HG03378 (cell line): ENCODE results near the gene ZNF648.
"Not testable (repeated sequence)": the region's sequence is repeated elsewhere in the genome, so short reads cannot be mapped to it uniquely, and the experiment has no call there.

Source experiments
- ATAC-seq: cut with Tn5 transposase; IDR thresholded peaks from one replicate; pipeline ENCODE4 v1.9.1; 2021; ENCODE audit warnings: mild to moderate bottlenecking, moderate library complexity; ENCODE audit not compliant: unreplicated experiment

Gene ZNF648

DNA sequence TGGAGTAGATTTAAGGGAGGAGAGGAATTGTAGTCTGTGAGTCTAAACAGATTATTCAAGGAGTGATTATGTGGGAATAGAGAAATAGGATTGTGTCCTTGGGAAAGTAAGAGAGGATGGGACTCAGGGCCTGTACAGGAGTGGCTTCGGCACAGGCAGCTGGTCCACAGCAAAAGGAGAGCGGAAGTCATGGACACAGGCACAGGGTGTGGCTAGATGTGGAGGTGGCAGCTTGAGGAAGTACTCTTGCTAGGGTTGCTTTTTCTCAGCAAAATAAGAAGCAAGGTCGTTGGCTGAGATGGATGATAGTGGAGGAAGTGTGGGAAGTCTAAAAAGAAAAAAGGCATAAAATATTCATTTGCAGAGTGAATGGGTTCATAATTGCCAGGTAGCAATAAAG is 18.5 kb upstream of the ZNF648 start:
- no peak for ATAC-seq

DNA sequence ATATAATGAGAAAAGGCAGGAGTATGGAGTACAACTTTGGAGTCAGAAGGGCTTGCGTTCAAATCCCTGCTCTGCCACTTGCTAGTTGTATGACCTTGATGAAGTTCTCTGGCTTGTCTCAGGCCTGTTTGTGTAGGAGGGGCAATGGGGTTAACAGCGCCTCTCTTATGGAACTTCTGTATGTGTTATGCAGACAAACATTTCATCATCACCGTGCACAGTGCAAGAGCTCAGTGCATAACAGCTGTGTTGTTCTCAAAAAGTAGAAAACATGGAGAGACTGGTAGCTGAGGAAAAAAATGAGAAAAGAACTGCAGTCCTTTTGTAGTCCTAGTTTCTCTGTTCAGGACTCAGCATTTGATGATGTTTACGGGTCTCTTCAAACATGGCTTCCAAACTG is 10.4 kb upstream of the ZNF648 start:
- ATAC-seq: no peak

DNA sequence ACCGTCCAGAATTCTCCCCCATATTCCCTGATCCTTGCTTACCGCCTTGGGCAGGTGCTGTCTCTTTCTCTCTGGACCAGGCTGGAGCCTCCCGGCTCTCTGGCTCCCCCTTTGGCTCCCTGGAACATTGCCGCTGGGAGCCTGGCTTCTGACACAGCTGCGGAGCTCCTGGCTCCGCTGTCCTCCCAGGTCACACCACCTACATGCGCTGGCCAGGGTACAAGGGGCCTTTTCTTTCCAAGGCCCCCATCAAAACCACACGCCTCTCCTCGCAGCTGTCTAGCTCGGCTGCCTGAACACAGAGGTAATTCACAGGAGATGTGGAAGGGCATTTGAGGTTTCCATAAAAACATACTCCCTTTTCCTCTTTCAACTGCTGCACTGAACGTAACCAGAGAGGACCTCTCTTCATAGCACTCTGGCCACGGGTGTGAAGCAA is 7.5 kb upstream of the ZNF648 start:
- no peak for ATAC-seq

DNA sequence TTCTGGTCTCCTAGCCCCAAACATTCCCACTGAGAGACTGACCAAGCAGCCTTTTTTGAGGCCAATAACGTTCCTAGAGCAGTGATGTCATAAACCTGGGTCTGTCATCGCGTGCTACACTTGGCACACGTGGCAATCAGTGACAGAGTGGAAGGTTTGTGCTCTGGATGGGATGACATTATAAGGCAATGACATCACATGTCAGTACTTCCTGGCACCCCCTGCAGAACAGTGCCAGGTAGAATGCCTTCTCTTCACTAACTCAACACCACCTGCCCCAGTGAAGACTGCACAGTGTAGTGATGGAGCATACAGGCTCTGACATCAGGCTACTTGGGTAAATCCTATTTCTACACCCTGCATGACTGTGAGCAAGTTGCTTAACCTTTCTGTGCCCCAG is 5.4 kb upstream of the ZNF648 start:
- ATAC-seq: no peak

DNA sequence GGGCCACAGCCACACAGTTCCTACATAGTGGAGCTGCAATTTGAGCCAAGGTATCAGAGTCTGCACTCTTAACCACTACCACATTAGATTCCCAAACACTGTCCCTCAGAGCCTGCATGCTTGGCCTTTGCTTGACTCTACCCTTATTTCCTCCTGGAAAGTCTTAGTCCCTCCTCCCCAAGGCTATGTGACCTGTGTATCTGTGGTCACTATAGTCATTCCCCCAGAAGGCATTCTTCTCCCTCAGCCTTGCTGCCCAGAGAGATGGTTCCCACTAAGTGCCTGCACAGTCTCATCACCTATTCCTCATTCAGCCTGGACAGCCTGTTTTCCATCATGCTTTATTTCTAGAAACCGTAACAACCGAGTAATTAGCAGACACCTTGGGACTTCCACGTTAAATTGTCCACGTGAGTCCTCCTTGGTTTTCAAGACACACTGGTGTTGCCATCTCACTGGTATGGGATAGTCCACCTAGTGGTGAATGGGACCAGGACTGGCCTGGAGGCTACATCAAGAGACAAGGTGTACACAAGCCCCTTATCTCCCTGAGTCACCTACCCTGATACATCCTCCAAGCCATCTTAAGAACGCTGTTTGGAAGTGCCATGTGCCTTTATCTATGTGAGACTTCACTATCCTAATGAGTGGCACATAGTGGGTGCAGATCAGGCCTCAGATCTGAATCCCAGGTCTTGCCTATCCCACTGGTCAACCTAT is 3.8 kb upstream of the ZNF648 start:
- no peak for ATAC-seq

DNA sequence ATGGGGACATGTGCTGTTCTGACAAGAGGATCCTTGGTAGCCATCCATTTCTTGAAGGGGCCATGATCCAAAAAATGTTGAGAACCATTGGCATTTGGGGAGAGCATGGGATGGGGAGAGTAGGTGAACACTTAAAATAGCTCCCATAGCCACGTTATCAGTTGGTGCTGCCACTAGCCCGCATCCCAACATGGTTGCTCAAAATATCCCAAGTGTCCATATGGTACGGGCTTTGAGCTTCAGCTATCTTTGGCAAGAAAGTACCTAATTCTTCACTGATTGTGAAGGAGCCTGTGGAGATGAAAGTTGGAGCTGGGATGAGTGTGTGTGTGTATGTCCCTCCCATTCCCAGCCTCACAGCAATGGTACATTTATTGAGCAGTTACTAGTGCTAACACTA is 3.1 kb upstream of the ZNF648 start:
- ATAC-seq: no peak

DNA sequence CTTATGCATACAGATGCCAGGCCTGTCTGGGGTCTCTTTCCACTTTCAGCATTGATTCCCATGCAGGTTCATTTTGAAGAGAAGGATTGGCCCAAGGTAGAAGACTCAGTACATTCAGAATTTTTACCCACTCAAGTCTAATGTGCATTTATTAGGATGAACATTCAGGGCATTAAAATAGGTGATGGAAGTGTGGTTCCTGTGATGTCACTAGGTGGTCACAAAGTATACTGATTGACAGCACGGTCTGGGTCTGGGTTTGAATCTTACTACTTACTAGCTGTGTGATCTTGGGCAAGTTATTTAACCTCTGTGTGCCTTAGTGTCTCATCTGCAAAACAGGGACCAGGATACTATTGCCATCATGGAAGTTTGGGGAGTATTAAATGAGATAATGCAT is 711 bp upstream of the ZNF648 start:
- no peak for ATAC-seq

DNA sequence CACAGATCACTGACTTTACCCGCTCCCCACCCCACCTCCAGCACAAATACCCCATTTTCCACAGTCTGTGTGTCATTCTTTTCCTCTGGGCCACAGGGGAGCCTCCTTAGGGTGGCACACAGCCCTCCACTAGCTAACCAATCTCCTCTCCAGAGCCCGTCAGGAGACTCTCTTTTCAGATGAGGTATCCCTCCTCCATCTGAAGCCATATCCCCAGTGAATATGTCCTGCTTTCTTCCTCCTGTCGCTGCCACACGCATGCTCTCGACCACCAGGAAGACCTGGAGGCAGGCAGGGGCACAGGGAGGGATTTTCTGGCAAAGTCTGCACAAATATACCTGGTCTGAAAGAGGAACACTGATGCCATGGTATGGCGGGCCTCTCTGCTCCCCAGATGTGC is 635 bp downstream of the ZNF648 start:
- ATAC-seq: no peak

DNA sequence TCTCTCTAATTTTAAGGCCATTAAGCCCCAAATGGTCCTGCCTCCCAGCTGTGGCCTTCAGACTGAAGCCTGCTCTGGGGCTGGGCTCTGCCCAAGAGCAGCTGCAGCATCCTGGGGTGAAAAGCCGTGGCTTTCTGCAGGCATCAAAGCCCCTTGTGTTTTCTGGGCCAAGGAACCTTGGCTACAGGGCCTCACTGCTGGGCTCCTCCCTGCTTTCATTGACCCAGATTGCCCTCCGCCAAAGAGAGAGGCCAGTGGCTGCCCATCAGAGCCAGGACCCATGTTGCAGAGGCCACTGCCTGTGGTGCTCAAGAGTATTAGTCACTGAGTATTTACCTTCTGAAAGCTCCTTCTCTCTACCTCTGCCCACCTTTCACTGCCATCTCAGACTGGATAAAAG is 1.6 kb downstream of the ZNF648 start:
- ATAC-seq: no peak

DNA sequence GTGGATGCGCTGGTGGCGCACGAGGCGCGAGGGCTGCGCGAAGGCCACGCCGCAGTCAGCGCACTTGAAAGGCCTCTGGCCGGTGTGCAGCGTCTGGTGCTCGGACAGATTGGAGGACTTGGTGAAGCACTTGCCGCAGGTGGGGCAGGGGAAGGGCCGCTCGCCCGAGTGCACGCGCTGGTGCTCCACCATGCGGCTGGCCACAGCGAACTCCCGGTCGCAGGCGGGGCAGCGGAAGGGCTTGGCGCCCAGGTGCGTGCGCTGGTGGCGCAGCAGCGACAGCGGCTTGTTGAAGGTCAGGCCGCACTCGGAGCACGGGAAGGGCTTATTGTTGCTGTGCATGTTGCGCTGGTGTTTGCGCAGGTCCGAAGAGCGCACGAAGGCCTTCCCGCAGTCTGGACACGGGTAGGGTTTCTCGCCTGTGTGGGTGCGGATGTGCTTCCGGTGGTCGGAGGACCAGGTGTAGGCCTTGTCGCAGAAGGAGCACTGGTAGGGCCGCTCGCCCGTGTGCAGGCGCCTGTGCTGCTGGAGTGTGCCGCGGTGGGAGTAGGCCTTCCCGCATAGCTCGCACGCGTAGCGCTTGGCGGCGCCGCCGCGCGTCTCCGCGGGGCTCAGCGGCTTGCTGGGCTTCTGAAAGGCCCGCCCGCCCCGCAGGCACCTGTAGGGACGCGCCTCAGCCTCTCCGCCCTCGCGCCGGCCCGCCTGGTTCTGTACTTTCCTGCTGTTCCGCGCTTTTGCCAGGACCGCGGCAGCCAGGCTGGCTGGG is 4.7 kb downstream of the ZNF648 start:
- ATAC-seq: no peak

DNA sequence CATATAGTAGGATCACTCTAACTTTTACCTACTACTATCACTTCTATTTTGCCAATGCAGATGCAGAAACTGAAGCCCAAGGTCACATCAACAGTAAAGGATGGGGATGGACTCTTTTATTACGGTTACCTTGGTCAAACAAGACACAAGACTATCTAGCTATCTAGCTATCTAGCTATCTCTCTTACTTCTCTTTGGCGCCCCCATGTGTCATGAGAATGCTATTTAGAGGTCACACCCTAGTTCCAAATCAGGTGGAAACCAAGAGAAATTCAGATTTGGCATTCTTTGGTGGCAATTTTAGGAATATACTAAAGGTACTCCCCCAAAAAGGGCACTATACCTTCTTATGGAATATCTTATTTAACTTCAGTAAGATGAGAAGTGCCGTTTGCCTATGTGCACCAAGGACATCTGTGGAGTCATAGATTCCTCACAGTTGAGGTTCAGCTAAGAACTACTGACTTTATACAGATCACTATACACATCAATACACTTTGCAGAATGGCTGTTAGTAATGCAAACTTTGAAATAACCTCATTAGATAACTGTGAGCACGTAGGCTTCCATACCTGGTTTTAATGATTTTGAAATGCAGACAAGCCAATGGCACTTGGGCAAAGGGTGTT is 6.7 kb downstream of the ZNF648 start:
- no peak for ATAC-seq

DNA sequence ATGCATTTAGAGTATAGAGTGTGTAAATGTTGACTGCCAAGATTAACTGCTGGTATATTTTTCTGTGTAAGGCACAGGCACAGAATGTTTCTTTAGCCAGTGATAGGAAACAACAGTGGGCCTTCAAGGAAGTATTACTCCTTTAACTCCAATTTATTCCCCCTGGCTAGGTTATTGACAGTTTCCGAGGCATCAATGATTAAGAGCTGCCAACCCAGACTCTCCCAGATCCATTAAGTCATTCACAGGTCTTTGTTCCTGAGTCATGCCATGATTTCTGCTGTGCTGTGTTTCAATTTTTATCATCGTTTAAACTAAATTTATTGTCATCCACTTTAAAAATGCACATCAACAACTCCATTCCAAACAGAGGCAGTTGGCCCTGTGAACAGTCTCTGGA is 9.2 kb downstream of the ZNF648 start:
- ATAC-seq: no peak

DNA sequence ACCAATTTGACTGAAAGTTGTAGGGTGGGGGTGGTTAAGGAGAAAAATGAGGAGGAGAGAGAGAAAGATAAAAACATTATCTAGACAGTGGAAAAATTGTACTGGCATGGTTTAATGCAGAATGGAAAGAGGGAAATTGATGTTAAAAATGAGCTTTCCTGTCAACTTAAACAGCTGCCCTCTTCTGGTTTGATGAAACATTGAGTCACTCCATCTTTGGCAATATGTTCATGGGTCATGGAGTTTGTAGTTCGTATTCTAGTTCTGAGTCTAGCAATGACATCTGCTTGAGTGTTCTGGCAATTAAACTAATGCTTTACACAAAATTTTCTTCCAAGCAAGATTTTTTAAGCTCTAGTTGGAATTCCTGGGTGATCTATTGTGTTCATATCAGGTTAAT is 9.6 kb downstream of the ZNF648 start:
- no peak for ATAC-seq

DNA sequence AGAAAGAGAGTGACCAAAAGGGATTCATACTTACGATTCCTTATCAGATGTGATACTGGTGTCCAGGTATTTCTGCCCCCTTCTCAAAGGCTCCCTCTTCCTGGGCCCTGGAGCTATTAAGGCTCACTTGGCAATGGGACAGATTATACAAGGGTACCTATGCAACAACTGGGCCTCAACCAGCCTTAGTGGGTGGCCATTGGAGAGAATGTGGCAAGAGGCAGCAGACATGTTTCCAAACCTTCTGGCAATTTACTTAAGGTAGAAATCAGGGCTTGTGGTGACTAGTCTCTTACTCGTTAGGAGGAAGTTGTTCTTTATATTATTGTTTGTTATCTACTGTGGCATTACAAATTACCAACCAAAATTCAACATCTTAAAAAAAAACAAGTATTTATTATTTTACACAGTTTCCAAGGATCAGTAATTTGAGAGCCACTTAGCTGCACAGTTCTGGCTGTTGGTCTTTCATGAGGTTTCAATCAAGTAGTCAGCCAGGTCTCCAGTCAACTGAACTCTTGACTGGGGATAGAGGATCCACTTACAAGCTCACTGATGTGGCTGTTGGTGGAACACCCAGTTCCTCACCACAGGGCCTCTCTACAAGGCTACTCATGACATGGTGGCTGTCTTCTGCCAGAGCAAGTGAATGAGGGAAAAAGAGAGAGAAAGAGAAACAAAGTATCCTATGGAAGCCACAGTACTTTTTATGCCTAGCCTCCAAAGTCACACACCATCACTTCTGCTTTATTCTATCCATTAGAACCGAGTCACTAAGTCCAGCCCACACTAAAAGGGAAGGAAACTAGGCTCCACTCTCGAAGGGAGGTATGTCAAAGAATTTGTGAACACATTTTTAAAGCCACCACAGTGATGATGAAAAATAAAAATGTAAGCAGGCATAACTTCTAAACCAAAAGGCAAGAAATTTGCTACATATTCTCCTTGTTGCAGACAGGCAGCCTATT is 10.7 kb downstream of the ZNF648 start:
- no peak for ATAC-seq

DNA sequence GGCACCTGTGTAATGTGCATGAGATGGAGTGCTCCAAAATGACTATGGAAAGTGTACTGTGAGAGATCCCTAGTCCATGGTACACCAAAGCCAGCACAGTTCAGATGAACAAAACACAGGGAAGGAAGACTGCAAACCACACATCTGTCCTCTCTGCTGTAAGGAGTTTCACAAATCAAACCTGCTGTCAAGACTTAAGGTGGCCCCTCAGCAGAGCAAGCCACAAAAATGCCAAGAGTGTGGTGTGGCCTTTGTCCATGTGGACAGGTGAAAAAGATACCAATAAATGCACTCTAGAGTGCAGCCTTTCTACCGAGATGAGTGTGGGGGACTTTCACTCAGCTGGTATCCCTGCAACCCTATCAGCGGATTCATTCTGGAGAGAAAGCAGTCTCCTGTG is 12.9 kb downstream of the ZNF648 start:
- no peak for ATAC-seq

DNA sequence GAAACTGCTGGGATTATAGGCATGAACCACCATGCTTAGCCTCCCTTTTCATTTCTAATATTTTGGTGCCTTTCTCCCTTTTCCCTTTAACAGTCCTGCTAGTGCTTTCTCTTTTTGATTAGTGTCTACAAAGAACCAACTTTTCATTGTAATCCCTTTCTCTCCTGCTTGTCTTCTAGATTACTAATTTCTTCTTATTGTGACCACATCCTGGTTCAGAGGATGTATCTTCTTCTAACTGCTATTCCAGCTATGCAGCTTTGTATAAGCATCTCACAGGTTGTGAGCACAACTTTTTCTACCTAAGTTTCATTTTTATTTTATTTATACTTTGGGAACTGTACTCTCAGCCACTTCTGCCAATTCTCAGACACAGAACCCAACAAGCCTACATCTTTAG is 14.7 kb downstream of the ZNF648 start:
- no peak for ATAC-seq

DNA sequence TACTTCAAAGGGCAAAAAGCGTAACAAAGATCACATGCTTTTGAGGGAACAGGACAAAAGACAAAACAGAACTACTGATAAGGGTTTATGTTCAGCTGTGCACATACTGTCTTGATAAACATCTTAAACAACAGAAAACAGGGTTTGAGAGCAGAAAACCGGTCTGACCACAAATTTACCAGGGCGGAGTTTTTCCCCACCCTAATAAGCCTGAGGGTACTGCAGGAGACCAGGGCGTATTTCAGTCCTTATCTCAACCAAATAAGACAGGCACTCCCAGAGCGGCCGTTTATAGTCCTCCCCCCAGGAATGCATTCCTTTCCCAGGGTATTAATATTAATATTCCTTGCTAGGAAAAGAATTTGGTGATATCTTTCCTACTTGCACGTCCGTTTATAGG is 16.0 kb downstream of the ZNF648 start:
- ATAC-seq: not testable (repeated sequence)

DNA sequence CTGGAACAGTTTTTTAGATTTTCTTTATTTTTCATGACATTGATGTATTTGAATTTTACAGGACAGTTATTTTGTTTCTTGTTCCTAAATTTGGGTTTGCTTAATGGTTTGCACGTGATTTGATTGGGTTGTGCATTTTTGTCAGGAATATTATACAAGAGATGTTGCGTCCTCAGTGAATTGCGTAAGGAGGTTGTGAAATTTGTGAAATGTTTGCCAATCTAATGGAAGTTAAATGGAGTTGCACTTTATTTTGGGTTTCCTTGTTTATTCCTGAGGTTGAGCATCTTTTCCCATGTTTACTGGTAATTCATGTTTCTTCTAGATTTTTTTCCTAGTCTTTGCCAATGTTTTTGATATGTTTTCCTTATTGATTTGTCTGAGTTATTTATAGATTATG is 19.9 kb downstream of the ZNF648 start:
- no peak for ATAC-seq

DNA sequence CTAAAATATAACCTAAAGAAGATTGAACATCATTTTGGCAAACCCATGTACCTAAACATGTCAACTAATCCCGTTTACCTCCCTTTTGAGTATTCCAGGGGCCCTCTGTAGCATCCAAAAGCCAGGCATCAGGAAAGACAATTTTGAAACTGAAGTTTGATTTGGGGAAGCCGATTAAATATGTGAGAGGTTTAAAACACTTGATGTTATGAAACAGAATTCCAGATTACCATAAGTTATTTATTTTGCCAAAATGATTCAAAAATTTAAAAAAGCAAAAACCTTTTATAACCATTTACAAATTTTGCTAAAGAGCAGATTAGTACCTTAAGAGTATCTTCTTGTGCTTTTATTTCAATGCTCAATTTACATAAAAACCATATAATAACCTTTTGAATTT is 23.3 kb downstream of the ZNF648 start:
- ATAC-seq: no peak

DNA sequence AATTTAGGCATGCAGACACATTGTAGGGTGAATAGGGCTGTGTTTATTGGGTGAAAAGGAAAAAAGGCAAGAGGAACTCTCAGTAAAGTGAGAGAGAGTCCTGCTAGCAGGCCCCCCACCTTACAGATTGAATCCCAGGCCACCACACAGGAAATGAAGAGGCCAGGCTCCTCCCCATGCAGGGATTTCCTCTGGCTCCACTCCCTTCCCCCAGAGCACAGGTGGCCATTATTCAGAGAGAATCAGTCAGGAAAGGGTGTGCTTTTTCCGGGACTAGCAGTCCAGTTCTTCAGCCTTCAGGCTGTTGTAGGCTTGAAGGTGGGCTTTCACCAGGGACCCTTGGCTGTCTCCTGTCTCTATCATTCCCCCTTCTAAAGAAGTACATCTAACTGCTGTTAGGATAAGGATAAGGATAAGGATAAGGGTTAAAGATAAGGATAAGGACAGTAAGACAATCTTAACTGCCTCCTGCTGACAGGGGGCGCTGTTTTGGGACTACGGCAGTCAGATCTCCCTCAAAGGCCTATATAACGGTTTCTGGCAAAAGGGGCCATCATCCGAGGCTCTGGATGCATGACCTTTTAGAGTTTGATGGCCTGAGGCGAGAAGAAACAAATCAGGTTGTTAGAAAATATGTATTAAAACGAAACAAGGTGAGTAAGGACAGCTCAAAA is 26.3 kb downstream of the ZNF648 start:
- ATAC-seq: no peak
